RKO (cell line): ENCODE measurements around the gene PPP1R3C.

ENCODE experiments used
- DNase-seq: peaks from one replicate; pipeline ENCODE4 v3.0.0-alpha.2; 2016; ENCODE audit warnings: low spot score

PPP1R3C gene

GRCh38 chr10:91629715-91630549 lies 2.9 kb downstream of the PPP1R3C start:
- no peak for DNase-seq

- no peak for DNase-seq
Observed at GRCh38 chr10:91628383-91628782, 4.5 kb downstream of the PPP1R3C start.

GRCh38 chr10:91627344-91628102 lies 5.3 kb downstream of the PPP1R3C start:
- DNase-seq, result no peak

GRCh38 chr10:91626936-91627335 lies 5.9 kb downstream of the PPP1R3C start:
- no peak for DNase-seq

- no peak for DNase-seq
Observed at GRCh38 chr10:91624633-91625032, 8.2 kb downstream of the PPP1R3C start.

- no peak for DNase-seq
Observed at GRCh38 chr10:91622601-91623000, 10.3 kb downstream of the PPP1R3C start.

GRCh38 chr10:91621483-91622113 lies 11.3 kb downstream of the PPP1R3C start:
- DNase-seq, result no peak

- peak; percentile 79 for DNase-seq
Observed at GRCh38 chr10:91617072-91617609, 15.7 kb downstream of the PPP1R3C start.

- DNase-seq, result no peak
Observed at GRCh38 chr10:91616137-91616536, 16.7 kb downstream of the PPP1R3C start.

- DNase-seq, result no peak
Observed at GRCh38 chr10:91614225-91614624, 18.6 kb downstream of the PPP1R3C start.

- DNase-seq, result peak; percentile 95
Observed at GRCh38 chr10:91613411-91614187, 19.3 kb downstream of the PPP1R3C start.

GRCh38 chr10:91610919-91611318 lies 22.0 kb downstream of the PPP1R3C start:
- DNase-seq, result no peak

GRCh38 chr10:91610444-91610843 lies 22.4 kb downstream of the PPP1R3C start:
- DNase-seq, result no peak

GRCh38 chr10:91607646-91608403 lies 25.0 kb downstream of the PPP1R3C start:
- no peak for DNase-seq

- no peak for DNase-seq
Observed at GRCh38 chr10:91605968-91606367, 26.9 kb downstream of the PPP1R3C start.

GRCh38 chr10:91604553-91605534 lies 28.0 kb downstream of the PPP1R3C start:
- peak; percentile 47 for DNase-seq

- no peak for DNase-seq
Observed at GRCh38 chr10:91603931-91604331, 28.9 kb downstream of the PPP1R3C start.

GRCh38 chr10:91602868-91603568 lies 29.9 kb downstream of the PPP1R3C start:
- DNase-seq, result no peak

- no peak for DNase-seq
Observed at GRCh38 chr10:91602449-91602848, 30.4 kb downstream of the PPP1R3C start.
